Measurements from ENCODE around the gene ALPL.

ALPL gene

DNA sequence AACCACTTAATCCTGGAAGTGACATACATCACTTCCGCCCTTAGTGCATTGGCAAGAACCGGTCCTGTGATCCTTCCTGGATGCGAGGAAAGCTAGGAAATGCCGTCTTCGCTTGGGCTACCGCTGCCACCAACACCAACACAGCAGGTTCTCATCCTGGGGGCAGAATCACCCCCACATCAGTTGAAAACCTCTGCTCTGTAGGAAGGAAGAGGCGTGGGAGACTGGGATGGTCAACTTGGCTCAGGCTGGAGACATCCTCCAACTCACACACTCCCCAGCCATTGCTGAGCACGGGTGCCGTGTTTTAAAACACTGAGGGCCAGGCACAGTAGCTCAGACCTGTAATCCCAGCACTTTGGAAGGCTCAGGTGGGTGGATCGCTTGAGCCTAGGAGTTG is 74.9 kb downstream of the ALPL start:
- no peak for DNase-seq

DNA sequence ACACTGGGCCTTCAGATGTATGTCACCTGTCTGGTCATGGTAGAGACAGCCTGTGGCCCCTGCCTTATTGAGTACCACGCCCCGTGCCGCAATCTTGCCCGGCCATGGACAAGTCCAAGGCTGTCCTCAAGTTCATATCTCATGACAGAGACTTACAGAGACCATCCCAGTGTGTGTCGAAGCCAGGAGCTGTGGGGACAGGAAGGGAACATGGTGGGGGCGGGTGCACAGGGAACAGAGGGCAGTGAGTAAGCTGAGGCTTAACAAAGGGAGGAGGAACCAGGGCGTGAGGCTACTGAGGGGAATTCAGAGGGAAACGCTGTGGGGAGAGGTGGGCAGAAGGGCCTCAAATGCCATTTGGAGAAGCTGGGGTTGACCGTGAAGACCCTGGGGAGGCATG is 75.8 kb downstream of the ALPL start:
- no peak for DNase-seq

DNA sequence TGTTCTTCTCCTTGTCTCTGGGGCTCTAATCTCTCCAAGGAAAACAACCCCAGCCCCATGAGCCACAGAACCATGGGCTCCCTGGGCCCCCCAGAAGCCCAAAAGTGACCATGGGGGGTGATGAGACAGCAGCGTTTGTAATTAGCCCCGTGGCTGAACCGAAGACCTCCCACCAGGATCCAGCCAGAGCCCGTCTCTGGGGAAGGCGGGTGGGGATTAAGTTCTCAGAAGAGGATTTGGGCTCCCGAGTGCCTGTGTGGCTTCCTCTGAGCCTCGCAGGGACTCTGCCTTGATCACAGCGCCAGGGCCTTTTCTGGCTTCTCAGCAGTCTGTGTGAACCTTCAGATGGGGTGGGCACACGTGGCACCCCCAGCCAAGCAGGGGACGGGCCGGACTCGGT is 77.0 kb downstream of the ALPL start:
- DNase-seq: no peak

DNA sequence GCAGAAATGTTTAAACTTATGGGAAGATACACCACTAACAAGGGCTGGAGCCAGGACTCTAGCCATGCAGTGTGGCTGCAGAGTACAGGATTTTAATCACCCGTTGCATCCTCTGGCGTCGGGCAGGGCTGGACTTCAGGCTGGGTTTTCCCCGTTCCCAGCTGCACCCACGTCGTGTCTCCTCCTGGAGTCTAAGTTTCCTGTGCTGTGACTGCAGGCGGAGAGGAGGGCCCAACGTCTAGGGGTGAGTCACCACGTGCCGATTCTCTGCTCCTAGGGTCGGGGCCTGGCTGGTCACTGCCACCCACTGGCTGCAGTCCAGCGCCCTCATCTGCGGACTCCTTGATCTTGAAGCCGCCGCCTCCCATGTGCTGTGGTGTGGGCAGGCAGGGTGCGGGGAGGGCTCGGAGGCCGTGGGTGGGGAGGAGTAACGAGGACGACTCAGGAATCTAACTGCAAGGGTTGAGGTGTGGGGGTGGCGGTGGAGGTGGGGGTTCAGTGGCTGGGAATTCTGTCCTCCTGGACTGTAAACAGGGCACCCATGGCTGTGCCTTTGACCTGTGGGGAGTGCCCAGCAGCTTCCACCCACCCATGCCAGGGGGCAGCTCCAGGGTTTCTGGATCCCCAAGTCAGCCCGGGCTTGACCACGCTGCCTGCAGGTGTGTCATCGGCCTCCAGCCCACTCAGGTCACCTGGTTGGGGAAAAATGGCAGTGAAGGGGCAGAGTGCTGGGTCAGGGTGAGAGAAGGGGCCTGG is 77.8 kb downstream of the ALPL start:
- no peak for DNase-seq

DNA sequence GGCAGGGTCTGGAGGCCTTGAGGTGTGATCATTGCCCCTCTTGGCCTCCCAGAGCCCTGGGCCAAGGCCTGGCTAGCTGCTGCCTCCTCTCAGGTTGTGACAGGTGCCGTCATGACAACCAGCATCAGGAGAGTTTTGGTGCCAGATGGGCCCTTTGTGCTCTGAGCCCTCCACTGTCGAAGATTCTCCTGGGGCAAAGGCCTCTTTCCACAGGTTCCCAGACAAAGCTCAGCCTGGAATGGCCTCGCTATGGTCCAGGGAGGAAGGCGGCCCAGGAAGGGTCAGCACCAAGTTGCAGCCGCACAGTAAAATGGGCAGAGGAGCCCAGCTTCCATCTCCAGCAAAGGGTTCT is 78.4 kb downstream of the ALPL start:
- DNase-seq: no peak

DNA sequence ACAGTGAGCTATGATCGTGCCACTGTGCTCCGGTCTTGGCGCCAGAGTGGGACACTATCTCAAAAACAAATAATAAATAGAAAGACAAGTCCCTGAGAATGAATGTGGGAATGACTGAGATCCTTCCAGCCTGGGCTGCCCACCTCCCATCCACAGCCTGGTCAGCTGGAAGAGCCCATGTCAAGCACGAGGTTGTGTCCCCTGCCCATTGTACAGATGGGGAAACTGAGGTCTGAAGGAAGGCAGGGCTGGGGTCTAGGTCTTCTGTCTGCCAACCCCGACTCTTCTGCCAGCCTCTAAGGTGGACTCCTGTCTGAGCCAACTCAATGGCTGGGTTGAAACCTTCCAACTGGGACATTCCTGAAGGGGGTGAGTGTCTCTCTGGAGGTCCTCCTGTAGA is 80.4 kb downstream of the ALPL start:
- no peak for DNase-seq

DNA sequence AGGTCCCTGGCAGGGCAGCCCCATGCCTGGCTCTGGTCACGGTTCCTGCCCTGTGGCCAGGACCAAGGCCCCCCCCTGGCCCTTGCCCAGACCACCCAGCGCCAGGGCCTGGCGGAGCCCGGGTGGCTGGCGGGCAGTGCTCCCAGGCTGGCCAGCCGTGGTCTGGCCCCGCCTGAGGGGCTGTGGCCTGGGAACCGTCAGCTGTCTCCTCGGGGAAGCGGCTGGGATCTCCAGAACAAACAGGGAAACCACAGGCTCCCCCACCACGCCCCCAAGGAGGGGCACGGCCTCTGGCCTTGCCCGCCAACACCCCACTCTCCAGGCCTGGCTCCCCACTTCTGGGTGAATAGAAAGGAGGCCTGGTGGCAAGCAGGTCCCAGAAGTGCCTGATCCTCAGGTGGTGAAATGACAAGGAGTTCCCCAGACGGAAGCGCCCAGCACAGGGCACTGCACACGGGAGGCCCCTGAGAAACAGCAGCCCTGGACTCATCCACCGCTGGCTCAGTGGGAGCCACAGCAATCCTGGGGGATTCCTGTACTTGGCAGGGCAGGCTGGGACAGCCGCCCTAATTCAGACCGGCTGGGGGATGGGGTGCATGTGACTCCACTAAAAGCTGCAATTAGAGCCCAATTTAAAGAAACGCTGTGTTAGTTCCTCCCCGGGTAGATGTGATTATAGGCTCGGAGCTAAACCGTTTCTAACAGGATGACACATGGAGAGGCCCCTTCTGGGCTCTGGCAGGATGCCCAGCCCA is 81.1 kb downstream of the ALPL start:
- DNase-seq: peak; percentile 64

DNA sequence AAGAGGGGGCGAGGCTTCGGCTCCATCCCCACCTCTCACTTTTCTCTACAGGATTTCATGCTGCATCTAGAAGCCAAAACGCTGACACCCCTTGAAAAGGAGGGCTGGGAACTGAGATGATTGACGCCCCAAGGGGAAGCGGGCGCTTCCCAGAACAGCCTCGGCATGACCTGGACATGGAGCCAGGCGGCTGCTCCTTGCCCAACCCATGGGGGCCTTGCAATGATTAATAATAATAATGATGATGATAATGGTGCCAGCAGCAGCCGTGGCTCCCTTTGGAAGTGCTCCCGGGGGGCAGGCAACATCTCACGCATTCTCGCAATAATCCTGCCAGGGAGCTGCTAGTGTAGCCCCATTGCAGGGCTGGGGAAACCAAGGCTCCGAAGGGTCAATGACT is 81.7 kb downstream of the ALPL start:
- DNase-seq: no peak

DNA sequence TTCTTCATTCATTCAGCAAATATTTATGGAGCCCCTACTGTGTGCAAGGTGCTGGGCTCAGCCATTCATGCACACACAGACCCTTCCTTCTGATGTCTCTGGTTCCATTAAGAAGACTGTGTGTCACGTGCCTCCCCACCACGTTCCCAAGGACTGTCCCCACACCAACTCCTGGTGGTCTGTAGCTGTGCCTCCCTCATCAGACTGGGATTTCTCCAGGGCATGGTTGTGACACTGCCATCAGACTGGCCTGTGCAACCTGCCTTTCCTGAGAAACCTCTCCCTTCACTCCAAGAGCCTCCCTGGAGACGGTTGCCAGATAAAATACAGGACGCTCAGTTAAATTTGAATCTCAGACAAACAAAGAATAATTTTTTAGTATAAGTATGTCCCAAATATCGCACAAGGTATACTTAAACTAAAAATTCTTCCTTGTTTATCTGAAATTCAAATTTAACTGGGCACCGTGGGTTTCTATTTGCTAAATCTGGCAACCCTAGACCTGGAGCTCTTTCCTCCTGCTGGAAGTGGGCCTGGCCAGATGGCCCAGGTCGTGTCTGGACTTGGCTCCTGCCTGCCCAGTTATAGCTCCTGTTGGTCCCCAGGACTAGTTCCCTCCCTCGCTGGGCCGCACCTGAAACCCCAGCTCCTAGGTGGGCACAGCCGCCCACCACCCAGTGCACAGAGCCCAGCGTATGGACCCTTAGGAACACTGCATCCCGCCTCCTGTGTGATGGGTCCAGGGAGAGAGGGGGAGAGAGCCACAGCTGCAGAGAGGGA is 83.1 kb downstream of the ALPL start:
- DNase-seq: no peak

DNA sequence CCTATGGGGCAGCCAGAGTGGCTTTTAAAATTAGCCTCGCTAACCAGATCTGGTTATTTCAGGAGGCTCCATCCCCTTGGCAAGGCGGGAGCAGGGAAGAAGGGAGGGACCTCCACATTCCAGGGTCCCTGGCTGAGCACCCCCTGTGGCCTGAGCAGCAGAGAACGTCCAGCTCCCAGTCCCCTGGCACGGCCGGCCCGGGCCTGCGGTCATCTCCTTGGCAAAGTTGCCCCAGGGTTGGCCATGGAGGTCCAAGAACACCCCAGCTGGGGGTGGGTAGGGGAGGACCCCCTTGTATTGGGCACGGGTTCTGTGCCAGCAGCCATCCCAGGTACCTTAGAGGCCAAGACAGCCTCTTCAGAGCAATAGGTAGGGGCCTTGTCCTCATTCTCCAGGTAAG is 84.0 kb downstream of the ALPL start:
- no peak for DNase-seq

DNA sequence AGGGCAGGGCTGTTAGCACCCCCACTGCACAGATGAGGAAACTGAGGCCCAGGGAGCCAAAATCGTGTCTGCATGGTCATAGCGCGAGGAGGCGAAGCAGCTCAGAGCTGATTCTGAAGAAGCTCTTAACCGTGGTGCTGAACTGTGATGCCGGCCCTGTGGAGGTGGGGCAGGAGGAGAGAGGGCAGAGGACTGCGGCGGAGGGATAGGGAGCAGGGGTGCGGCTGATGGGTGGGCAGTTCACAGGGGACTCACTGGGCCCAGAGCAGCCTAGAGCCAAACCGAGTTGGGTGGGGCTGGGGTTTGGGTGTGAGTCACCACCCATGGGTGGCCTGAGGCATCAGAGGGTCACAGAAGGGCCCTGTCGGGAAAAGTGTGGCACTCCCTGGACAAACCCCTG is 85.3 kb downstream of the ALPL start:
- DNase-seq: no peak

DNA sequence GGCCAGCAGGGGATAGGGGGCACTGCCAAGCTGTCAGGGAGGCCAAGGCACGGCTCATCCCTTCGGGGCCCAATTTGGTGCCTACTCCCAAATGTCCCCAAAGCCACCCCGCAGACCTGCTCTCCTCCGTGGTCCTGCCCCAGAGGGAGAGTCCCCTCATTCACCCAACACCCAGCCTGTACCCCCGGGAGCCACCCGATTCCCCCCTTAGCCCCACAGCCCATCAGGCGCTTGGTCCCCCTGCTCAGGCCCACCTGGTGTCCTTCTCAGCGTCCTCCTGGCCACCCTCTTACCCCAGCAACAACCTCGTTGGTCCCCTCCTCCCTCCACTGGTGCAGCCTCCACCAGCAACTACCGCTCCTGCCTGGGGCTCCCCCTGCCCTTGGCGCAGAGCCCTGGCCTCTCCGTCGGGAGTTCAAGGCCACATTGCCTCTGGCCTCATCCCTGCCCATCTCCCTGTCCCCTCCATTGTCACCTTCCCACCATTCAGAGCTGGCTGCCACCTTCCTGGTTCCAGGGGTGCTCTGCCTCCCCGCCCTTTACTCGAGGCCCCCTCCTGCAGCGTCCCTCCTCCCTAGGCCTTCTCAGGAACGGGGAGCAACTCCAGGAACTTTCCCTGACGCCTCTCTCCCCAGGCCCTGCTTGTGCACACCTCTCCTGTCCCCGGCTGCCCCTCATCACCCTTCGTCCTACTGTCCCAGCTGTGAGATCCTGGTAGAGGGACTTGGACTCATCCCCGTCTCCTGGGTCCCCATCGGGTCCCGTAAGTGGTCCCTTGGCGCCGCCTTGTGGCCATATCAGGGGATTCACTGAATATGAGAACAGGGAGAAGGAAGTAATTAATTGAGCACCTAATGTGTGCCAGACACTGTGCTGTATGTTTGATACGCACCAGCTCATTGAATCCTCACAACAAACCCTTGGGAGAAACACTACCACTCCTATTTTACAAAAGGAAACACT is 86.0 kb downstream of the ALPL start:
- DNase-seq: no peak

DNA sequence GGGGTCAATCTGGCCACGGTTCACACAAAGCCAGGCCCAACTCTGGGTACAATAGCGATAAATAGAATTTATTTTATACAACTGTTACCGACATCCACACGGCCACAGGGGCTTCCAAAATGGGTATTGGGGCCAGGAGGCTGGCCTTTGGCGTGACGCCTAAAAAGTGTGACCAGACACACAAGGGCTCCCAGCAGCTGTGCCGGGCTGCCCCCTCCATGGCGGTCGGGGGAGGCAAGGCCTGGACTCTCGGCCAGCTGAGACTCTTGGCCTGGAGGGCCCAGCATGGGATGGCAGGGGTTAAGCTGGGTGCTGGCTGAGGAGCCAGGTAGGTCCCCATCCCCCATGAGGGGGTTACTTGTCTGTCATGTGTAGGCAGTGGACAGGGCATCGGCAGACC is 87.0 kb downstream of the ALPL start:
- no peak for DNase-seq

DNA sequence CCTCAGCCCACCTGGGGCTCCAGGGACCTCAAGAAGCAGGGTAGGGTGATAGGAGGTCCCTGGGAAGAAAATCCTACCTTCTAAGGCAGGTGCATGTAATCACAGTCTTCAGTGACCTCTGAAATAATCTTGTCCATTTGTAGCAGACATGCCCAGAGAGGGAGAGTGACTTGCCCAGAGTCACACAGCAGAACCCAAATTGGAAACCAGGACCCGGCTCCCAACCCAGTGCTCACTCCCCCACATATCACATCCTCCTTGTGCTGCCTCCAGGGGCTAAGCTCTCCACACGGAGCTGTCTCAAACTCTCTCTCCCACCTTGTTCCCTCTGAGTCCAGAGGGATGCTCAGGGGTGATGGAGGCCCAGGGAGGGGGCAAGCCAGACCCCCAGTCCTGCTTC is 87.4 kb downstream of the ALPL start:
- no peak for DNase-seq

DNA sequence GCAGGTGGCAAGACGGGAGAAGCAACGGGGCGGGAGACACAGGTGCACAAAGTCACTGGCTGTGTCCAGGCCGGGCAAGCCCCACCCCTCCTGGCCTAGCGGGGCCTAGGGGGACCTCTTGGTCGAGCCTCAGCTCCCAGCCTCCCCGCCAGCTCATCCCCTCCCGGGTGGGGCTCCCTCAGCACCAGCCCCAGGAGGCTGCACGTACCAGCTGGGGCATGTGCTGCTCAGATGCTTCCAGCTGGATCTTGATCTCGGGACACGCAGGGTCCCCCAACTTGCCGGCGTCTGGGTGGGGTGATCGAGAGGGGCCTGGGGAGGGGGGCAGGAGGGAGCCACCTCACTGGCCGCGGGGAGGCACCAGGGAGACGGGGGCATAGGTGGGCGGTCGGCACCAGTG is 88.5 kb downstream of the ALPL start:
- no peak for DNase-seq

DNA sequence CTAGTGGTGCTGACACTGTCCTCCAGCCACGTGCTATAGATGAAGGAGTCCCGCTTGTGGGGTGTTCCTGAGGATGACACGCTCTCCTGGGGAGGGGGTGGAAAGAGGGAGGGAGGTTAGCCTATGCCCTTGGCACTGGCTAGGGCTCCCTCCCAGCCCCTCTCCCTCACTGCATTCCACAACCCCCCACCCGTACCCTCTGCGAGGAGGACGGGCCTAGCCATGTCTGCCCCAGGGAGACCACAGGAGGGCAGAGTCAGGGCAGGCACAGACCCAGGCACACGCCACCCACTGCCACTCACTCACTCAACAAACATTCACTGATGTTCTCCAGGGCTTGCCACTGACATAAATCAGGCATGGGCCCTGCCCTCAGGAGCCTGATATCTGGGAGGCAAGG is 89.2 kb downstream of the ALPL start:
- DNase-seq: no peak

DNA sequence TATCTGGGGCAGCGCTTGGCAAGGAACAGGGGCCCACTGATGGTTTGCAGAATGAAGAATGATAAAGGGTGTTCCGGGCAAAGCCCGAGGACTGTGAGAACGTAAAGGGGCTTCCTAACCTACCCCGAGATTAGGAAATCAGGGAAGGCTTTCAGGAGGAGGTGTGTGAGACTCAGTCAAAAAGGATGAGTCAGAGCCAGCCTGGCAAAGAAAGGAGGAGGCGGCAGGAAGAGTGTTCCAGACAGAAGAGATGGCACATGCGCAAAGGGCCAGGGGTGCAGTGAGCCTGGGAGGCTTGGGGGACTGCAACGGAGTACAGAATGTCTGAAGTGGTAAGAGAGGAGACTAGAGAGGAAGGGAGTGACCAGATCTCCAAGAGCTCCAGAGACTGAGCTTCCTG is 89.7 kb downstream of the ALPL start:
- no peak for DNase-seq

DNA sequence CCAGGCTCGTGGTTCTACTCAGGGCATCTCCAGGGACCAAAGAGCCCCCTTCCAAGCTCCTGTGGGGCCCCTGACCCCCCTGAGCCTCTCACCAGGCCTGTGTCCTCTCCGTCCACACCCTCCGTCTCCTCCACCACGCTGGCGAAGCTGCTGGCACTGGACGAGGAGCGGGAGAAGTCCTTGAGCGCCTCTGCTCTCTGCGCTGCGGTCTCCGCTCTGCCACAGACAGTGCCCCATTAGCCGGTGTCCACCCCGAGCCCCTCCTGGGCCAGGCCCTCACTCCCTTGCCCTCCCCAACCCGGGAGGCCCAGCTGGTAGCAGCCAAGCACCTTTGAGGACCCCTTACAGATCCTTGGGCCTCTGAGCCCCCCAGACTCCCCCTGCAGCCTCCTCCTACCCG is 90.2 kb downstream of the ALPL start:
- no peak for DNase-seq

DNA sequence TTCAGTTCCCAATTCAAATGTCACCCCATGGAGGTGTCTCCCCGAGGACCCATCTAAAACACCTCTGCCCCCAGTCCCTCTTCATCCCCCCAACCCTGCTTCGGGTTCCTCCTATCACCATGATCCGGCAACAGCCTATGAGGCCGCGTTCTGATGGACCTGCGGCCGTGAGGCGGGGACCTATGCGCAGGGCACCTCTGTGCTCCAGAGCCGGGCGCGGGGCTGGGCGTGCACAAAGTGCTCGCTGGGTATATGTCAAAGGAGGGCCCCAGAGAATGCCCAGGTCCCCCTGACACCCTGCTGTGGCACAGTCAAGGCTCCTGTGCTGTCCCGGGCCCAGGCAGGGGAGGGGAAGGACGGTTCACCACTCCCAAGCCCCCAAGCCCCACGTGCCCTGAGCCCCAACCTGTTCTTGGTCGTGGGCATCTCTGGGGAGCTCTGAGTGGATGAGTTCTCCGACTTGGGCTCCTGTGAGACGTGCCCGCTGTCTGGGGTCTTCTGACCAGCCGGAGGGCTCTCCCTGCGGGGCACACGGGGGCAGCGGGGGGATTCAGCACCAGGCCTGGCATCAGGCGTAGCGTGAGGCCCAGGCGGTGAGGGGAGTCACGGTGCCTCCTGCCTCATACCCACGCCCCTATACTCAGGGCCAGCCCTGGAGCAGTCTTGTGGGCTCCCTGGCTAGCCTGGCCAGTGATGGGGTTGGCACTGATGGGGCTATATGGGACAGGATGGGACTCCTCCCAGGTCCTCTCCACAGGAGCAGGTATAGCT is 92.2 kb downstream of the ALPL start:
- DNase-seq: no peak

DNA sequence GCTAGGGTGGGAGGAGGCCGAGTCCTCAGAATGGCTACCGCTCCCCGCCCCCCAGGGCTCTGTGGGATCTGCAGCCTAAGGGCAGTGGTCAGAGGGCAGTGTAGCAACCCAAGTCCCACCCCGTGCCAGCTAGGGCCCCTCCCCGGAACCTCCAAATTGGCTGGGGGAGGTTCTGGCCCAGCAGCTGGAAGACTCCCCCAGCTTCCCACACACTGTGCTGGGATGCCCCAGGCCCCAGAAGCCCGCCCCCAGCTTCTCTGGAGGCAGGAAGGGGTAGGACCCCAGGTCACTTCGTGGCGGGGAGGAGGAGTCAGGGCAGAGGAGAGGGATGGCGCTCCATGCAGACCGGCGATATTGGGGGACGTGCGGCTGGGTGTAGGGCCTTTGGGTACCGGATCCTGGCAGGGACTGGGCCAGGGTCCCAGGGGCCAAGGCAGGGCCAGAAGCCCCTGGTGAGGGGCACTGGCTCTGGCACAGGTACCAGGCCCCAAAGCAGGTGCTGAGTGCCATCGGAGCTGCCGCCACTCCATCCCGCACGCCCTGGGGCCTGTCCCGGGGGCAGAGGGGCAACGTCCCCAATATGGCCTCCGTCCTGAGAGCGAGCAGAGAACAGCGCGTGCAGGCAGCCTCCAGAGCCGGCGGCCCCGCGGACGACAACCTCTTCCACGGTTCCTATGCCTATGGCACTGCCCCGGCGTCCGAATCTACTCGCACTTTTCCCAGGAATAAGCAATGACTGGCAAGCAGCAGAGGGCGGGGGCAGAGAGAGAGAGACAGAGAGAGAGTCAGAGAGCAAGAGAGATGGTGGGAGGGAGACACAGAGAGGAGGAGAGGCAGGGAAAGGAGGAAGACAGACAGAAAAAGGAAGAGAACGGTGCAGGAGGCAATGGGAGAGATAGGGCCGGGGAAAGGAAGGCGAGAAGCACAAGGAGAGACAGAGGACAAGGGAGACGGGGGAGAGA is 94.2 kb downstream of the ALPL start:
- no peak for DNase-seq

Measured in NCI-H2081 treated with DMSO at 0.1 percent for 48 hours (cell line).